AG09319 (cell line): Measurements from ENCODE around the gene HEXD.
"Not testable (repeated sequence)": the region's sequence is repeated elsewhere in the genome, so short reads cannot be mapped to it uniquely, and the experiment has no call there.

Experiments used
- DNase-seq: peaks from one replicate; pipeline ENCODE4 v3.0.0-alpha.2; 2010; ENCODE audit warnings: low read depth; ENCODE audit errors: extremely low read depth
- CTCF ChIP-seq: IDR thresholded peaks from 2 replicates; pipeline ENCODE4 v1.5.1; 2011; ENCODE audit warnings: low read depth, mild to moderate bottlenecking, inconsistent platforms, low read length, moderate library complexity

HEXD gene

GRCh38 chr17:82457073-82457928 lies 39.2 kb downstream of the HEXD start:
- TF ChIP-seq CTCF = no peak
- no peak for DNase-seq

- TF ChIP-seq CTCF = no peak
- DNase-seq = no peak
Observed at GRCh38 chr17:82457929-82458178, 39.7 kb downstream of the HEXD start.

GRCh38 chr17:82458179-82458884 lies 40.2 kb downstream of the HEXD start, which contains the start of gene NARF:
TSS of gene NARF (plus strand) at chr17:82458741. CDS start at chr17:82458804, 63 bp downstream.
- TF ChIP-seq CTCF = no peak
- peak; percentile 97 for DNase-seq

- TF ChIP-seq CTCF = no peak
Observed at GRCh38 chr17:82458885-82459424, 40.8 kb downstream of the HEXD start.

GRCh38 chr17:82459936-82460335 lies 41.8 kb downstream of the HEXD start:
- DNase-seq = not testable (repeated sequence)

More at GRCh38 chr17:82458885-82459424, 40.8 kb downstream of the HEXD start:
- no peak for DNase-seq

GRCh38 chr17:82461827-82462524 lies 43.8 kb downstream of the HEXD start:
- no peak for DNase-seq
- TF ChIP-seq CTCF = no peak

GRCh38 chr17:82463391-82463790 lies 45.2 kb downstream of the HEXD start:
- no peak for TF ChIP-seq CTCF
- DNase-seq = no peak
